HG03060 (cell line): Measurements from ENCODE around the gene SDK1.

Source experiments
- ATAC-seq: cut with Tn5 transposase; IDR thresholded peaks from one replicate; pipeline ENCODE4 v1.9.1; 2021; ENCODE audit warnings: low read depth, moderate number of reproducible peaks; ENCODE audit not compliant: unreplicated experiment

Gene SDK1

DNA sequence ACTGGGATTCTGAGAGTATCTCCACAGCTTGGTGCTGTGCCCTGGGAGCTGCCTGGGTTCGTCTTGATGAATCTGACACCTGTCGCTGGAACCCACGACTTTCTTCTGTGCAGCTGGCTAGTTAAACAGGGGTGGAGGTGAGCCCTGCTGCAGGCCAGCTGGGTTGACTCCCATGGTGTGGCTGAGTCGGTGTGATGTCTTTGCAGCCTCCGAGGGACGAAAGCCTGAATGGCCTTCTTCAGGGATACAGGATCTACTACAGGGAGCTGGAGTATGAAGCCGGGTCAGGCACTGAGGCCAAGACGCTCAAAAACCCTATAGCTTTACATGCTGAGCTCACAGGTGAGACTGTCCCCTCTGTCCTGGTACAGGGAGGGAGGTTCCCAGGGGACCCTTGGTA lies 873.0 kb downstream of the SDK1 start:
- ATAC-seq: no peak

DNA sequence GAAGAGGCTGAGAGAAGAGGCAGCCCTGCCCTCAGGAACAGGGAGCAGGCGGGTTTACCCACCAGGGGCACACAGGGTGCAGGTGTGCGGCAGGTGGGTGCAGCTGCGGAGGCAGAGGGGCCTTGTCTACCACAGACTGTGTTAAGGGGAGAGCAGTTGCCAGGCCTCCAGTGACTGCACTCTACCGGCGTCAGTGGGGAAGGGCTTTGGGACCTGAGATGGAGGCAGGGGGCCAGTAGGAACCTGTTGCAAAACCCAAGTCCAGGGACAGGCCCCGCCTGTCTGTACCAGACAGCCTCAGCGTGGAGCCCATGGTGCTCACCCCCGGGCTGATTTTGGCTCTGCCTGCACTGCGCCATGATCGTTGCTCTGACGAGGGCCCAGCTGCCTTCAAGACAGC lies 873.4 kb downstream of the SDK1 start:
- ATAC-seq: no peak

DNA sequence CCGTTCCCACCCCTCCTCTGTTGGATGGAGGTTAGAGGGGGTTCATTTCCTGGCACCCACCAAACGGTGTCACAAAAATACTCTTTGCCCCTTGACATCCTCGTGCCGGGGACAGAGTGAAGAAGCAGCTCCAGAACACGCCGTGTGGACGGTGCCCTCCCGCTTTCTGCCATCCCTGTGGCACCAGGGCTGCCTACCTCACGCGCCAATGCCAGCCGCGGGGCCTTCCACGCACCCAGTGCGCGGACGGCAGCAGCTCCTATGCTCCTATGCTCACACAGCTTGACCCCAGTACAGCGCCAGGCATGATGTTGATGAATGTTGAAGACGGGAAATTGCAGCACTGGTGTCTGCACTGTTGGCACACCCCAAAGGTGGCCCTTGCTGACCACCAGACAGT lies 873.8 kb downstream of the SDK1 start:
- no peak for ATAC-seq

DNA sequence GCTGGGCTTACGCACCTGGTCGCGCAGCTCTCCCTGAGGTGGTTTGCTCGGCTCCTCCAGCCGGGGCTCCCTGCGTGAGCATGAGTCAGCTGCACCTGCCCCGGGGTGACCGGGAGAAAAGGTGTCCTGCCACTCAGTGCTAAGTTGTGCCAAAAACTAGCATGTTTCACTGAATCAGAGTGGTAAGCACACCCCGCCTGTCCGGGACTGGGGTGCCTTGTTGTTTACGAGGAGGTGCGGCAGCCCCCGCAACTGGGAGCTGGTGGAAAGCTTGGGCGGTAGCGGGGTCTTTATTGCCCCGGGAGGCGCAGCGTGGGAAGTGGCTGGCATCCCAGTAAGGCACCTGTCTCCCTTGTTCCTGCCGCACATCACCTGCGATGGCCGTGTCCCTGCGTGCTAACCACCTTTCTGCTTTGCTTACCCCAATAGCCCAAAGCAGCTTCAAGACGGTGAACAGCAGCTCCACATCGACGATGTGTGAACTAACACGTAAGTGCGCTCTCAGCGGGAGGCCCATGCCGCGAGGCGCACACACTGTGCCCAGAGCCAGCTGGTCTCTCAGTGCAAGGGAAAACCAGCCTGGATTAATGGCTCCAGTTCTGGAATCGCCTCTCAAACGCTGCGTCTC lies 874.4 kb downstream of the SDK1 start:
- no peak for ATAC-seq

DNA sequence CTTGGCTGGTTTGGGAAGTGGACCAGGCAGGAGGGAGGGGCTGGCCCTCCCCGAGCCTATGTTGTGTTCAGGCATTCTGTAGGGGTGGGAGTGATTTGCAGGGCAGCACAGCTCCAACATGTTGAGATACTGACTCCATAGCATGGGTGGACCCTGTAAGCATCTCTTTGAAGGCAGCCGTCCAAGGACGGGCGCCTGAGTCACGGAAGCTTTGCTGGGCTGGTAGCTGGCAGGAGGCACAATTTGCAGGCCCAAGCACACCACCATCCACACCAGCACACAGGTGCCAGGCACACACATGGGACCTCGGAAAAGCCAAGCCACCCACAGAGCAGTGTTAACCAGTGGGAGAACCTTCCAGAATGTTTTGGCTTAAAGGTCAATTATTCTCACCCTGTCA lies 875.9 kb downstream of the SDK1 start:
- ATAC-seq: no peak

DNA sequence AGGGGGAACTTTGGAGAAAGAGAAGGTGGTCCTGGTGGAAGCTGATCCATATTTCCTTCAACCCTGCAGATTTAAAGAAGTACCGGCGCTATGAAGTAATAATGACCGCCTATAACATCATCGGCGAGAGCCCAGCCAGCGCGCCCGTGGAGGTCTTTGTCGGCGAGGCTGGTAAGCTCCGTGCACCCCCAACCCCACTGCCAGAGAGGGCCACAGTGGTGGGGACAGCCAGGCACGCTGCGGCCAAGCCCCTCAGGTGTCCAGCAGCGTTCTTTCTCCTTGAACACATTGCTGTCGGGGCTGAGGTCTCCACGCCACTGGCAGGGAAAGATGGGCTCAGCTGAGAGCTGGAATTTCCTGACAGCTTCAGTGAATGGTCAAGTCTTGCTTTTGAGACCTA lies 877.4 kb downstream of the SDK1 start:
- no peak for ATAC-seq

DNA sequence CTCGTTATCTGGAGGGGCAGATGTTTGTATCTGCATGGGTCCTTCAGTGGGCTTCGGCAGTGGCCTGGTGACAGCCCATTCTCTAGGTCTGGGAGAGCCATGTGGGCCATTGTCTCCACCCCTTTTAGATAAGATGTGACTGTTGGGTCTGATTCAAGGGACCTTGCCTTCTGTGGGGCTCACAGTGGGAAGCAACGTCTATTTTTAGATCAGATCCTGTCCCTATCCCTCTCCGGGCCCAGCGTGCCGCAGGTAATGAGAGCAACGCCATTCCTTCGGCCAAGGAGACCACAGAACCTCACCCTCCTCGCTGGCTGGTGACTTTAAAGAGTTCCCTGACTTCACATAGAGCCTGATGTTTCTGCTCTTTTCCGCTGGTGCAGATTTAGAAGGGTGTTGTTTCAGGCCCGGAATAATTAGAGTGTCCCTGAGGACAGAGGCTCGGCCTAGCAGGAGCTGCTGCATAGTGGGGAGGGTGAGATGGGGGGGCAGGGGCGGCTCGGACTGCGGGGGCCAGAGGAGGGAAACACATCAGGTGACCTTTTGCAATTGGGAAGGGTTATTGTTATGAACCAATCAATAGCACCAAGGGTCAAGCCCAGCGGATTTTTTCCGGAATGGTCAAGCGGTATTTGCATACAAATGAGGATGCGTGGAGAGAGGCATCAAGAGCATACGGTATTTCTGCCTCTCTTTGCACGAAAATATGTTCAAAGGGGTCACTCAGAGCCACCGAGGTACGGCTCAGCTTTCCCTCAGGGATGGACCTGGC lies 878.0 kb downstream of the SDK1 start:
- no peak for ATAC-seq

DNA sequence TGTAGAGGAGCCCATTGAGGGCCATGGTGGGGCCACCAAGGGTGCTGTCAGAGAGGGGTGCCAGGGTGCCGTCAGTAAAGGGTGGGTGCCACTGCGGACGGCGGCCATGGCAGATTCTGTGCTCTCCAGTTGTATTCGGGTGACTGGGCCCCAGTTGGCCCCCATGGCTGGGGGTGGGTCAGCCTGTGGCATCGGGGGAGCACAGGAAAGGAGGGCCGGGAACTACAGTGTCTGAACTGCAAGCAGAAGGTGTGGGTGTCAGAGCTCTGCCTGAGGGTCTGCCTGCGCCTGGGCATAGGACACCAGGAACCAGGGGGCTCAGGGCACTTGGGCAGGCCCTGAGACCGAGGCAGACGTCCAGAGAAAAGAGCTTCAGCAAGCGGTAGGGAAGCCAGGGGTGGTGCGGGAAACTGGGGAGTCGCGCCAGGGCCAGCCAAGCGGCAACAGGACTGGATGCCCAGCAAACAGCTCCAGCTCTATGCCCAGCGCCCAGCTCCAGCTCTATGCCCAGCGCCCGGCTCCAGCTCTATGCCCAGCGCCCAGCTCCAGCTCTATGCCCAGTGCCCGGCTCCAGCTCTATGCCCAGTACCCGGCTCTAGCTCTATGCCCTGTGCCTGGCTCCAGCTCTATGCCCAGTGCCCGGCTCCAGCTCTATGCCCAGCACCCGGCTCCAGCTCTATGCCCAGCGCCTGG lies 878.8 kb downstream of the SDK1 start:
- ATAC-seq: no peak

DNA sequence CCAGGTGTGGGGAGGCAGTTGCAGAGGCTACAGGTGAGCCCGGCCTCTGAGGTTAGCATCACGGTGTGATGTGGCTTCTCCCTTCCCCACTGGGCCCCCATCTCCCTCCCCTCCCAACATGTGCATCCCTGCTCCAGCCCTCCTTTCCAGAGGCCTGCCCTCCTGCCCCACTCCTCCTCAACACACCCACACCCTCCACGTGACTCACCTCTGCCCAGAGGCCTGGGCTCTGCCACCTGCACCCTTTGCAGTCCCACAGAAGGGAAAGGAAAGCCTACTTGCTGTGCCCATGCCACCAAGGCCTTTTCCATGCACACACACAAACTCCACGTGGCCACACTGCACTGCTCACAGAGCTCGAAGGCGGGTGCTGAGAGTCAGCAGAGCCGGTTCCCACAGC lies 880.4 kb downstream of the SDK1 start:
- no peak for ATAC-seq

DNA sequence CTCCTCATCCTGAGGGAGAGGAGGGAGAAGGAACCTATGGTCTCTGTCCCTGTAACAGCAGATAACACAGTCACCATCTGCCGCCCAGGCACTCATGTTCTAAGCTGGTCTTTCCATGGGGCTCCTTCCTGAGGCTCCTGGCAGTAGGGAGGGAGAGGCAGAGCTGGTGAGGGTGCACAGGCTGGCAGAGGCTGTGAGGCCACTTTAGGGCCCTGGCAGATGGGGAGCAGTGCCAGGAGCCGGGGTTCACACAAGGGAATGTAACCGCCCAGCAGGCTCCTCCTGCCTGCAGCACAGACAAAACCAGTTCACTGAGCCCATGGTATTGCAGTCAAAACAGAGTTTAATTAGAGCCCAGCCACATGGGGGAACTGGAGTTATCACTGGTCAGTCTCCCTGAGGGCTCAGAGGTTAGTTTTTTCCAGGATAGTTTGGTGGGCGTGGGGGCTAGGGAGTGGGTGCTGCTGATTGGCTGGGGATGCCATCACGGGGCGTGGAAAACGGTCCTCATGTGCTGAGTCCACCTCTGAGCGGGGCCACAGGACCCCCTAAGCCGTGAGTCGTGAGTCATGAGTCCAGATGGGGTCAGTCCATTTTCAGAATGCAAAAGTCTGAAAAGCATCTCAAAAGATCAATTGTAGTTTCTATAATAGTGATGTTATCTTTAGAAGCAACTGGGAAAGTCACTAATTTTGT lies 881.7 kb downstream of the SDK1 start:
- ATAC-seq: no peak

DNA sequence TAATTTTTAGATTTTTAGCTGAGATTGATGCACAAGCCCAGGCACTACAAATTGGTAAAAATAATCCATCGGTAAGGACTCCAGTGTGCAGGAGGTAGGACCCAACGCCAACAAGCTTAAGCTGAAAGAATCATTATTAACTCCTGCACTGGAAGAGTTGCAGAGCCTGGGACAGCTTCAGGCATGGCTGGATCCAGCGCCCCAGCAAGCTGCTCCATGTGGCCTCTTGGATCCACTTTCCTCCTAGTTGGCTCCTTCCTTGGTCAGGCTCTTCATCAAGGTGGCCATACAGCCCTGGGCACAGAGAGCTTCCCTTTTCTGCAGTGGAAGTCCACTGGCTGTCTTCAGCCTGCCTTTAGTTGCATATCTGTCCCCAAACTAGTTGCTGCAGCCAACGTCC lies 883.6 kb downstream of the SDK1 start:
- no peak for ATAC-seq

DNA sequence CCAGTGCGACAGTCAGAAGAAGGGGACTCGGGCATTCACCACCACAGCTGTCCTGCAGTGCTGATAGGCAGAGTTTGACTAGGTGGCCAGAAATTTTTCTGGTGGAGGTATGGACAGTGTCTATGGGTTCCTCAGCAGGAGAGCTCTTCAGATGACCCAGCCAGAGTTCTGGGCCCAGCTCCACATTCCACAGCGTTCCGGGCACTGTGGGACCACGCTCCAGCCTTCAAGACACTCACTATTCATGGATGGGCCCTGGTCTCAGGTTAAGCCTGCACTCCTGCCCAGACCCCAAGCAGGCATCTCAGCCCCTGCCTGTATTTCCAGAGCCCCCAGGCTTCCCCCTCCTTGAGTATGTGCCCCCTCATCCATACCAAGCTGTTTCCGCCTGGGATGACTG lies 884.1 kb downstream of the SDK1 start:
- ATAC-seq: no peak

DNA sequence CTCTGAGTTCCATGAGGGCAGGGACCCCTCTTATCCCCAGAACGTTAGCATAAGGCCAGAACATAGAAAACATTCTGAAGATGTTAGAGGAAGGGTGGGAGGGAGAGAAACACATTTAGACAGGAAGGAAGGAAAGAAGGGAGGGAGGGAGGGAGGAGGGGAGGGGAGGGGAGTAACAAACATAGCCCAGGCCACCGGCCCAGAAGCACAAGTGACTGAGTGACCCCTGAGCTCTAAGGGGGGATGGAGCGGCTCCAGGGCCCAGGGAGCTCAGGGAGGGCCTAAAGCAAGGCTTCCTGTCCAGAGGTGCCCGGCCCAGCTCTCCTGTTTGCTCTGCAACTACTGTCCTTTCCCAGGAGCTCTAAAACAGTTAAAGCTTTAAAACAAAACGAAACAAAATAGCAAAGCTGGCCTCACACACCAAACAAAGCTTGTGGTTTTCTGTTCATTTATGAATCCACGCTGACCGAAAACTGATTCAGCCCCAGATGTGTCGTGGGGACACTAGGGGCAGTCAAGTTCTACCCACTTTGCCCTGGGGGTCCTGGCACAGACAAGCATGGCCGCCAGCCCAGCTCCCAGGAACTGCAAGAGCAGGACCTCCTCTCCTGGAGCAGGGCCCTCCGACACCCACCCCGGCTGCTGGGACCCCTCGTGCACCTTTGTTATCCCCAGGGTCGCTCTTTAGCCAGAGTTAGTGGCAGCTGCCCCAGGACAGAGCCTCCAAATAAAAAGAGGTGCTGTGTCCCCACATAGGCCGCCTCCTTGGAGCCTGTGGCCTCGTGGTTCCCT lies 884.9 kb downstream of the SDK1 start:
- no peak for ATAC-seq

DNA sequence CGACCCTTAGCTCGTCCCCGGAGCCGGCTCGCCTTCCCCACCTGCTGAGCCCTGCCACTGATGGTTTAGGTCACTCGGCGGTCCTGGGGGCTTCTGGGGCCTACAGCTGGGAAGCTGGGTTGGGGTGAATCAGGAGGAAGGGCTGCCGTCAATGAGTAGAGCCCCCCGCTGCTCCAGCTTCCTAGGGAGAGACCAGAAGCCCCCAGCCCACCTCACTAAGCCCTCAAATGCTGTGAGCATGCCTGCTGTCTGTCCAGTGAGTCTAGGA lies 885.4 kb downstream of the SDK1 start:
- no peak for ATAC-seq

DNA sequence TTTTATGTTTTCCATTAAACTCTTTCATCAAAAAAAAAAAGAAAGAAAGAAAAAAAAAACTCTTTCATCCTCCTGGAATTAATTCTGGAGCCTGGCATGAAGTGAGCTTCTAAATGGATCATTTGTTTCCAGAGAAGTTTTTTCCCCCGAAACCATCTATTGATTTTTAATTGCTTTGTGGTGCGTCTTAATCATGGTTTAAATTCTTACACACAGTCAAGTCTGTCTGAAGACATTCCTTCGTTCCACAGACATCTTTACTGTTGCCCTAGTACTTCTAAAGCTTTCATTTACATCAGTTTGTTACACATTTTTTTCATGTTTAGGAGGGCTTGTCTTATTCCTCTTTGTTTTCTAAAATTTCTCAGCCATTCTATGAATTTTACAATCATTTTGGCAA lies 887.6 kb downstream of the SDK1 start:
- ATAC-seq: no peak

DNA sequence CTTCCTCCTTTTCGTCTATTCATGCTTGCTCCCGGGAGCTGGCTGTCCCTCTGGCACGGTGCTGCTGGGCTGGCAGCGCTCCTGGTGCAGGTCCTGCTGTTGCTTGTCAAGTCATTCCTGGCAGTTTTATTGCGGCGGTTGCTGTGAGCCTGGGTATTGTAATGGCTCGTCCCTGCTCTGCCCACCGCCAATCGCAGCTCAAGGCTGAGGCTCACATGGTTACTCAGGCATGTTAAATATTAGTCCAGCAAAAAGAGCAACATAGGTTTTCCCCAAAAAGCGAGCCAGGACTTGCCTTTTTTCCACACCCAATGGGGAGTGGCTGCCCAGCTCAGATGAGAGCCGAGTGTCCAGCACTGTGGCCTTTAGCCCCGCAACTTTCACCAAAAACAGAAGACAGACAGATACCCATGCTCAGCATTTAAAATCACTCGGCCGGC lies 888.1 kb downstream of the SDK1 start:
- ATAC-seq: no peak

DNA sequence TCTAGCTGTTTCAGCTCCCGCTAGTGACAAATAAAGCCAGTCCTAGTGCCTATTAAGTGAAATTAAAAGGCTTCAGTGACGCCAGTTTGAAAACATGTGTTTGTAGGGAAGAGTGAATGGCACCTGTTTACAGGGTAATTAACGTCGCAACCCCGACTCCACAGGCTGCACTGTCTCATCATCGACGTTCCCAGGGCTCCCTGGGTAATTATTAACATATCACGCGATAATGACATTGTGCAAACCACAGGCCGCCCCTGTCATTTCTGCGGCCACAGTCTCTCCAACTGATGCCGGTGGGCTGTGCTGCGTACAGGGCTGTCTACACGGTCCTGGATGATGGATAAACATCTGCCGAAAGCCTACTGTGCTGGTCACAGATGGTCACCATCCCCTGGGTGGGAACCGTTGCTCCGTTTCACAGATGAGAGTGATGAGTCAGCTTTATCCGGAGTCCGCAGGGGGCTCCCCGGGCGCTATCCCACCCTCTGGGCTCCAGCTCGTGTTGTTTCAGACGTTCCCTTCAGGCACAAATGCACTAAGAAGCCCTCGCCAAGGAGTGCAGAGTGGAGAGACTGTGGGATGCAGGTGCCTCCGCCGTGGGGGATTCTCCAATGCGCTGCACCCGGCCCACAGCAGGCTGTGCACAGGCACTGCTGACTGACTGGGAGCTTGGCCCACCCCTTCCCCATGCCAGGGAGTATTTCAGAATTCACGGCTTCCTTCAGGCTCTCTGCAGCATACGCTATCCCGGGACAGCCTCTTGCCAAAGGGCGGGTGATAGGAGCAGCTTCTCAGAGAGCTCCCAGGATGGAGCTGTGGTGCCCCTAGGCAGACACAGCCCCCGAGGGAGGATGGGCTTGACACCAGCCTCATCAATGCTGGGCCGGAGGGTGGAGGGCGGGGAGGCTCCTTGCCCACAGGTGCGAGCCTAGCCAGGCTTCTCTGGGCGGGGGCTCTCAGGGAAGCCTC lies 889.2 kb downstream of the SDK1 start:
- no peak for ATAC-seq

DNA sequence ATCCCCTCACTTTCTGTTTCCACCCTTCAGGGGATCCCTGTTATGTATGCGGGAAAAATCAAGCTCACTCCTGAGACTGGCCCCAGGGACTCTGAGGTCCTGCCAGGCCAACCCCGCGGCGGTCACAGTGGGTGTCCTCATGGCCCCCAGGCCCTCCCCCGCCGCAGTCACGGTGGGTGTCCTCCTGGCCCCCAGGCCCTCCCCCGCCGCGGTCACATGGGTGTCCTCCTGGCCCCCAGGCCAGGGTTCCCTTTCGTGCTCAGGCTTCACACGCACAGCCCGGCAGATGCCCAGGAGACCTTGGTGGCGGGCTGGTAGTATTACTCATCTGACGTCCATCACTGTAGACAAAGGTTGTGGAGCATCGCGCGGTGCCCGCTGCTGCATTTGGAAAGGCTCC lies 890.0 kb downstream of the SDK1 start:
- no peak for ATAC-seq

DNA sequence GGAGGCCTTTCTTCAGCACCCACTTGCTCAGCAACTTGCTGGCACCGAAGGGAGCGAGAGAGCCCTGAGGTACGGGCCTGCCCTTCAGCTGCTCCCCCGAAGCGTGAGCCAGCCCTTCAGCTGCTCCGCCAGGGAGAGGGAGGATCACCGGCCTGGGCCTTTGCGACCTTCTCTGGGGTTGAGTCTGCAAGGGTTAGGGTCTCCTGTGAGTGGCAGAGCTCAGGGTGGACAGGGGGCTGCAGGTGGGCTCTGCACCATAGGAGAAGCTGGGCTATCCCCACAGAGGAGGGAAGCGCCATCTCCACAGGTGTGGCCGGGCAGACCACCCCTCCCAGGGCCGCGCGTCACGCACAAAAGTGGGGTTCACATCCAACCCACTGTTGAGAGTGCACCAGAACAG lies 890.5 kb downstream of the SDK1 start:
- ATAC-seq: no peak

DNA sequence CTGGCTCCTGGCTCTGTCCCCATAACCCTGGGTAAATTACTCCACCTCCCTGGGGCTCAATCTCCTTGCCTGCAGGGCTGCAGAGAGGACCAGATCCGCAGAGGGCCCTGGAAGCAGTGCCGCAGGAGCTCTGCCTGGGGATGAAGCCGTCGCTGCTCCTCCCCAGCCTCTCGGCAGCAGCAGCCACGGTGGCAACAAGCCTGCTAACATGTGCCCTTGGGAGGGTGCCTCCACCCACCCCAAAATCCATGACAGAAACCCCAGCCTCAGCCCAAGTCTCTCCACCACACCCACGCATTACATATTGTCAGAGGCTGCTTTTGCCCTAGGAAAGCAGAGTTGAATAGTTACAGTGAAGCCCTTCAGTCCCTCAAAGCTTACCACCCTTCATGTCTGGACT lies 894.6 kb downstream of the SDK1 start:
- no peak for ATAC-seq
